NCI-H748 (cell line): ENCODE measurements around the gene RBMS3.

Experiments used
- DNase-seq: peaks from one replicate; lab custom pipeline; 2025; ENCODE audit not compliant: unreplicated experiment; lab: John Stamatoyannopoulos, UW

The RBMS3 gene

DNA sequence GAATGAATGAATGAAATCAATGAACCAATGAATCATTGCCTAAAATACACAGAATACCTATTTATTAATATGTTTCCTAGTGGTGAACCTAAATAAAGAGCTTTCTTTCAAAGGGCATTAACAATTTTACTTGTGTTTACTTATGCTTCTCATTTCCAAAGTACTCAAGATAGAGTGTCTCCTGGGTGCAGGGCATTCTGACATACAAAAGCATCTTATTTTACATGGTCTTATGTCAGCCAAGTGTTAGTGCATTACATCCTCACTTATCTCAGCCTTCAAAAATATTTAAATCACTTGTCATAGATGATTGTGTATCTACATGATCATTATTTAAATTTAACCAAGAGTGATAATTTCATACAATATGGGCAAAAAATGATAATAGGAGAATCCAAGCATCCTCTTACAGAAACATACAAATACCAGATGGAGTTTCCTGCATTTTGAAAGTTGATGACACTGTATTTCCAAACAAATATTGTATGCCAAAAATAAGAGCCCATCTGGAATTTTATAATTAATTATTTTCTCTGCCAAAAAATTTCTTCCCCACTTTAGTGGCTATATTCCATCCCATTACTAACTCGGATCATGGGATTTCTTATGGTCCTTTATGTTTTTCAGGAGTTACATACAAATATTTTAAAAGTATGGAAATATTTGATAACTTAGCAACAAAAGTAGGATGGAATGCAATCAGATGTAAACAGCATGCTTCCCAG, 279.0 kb downstream of the RBMS3 start:
- DNase-seq: no peak

- DNase-seq: no peak
These were observed 280.8 kb downstream of the RBMS3 start for GRCh38 chr3:29561651-29562149.

DNA sequence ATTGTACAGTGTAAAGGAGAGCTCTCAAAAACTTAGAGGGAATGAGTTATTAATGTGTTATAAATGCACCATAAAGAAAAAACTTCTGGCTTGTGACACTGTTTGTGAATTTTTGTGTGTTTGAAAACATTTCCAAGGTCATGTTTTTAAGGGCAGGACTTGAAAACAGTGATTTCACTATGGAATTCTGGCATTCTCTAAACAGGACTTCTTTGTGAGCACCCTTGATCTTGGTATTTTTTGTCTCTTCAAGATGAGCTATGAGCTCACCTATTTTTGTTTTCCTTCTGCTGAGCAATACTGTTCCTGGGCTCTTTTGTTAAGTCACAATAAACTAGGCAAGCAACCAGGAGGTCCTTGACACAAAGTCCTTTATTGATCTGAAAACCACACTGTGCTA, 284.4 kb downstream of the RBMS3 start:
- no peak for DNase-seq

DNA sequence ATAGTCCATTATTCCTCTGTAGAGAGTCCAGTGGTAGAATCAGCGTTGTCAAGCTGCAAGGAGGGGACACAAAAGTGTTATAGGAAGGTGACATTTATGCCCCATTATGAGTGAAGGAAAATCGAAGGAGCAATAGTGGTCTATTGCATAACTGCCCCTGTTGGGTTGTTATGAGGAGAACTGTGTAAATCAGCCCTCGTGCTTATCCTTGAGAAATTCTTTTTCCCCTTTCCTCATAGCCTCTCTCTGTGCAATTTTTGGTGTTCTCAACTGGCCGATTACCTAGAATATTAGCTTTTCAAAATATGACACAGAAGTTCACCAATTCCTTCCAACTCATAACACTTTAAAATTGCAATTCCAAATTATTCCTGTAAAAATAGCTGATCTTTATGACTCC, 286.6 kb downstream of the RBMS3 start:
- DNase-seq: no peak

DNA sequence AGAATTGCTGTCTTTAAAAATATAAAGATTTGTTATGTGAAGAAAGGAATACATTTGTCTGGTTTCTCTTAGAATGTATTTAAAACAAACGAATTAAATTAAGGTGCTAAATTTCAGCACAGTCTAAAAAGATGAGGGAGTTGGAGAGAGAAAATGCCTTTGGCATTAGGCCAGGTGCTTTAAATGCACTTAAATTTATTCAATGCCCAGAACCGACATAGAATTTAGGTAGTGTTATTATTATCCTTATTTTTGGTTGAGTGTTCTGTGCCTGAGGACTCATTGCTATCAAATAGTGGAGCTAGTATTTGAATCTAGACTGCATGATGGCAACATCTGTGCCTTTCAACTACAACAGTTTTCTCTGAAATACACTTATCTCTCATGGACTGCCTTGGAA, 287.5 kb downstream of the RBMS3 start:
- DNase-seq: no peak

GRCh38 chr3:29576181-29576580, 295.3 kb downstream of the RBMS3 start:
- DNase-seq: no peak

DNA sequence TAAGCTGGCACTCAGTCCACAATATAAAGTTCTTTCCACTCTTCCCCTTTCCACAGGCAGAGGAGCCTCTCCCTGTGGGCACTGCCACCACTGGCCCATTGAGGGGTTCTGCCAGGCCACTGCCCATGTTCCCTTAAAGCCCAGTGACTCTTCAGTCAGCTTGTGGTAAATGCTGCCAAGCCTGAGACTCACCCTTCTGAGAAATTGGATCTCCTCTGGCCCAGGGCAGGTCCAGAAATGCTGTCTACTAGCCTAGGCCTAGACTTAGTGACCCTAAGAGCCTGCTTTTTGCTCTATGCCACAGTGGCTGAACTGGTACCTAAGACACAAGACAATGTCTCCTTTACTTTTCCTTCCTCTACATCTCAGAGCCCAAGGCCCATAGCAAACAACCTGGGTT, 295.8 kb downstream of the RBMS3 start:
- no peak for DNase-seq

GRCh38 chr3:29577250-29577649, 296.4 kb downstream of the RBMS3 start:
- DNase-seq: no peak

DNA sequence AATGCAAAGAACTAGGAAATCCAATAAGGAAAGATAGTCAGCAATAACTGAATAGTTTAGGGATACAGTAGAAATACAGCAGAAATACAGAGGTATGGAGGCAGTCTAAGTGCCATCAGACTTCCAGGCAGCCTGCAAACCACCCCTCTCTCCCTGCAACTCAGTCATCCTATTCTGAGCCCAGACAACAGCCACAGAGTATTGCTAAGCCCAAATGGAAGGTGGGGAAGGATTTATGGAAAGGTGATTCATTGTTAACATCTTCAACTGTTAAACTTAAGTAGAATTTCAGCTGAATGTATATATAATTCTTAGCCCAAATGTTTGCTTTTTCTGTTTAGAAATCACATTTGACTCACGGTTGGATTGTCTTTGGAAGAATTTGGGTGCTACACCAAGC, 300.4 kb downstream of the RBMS3 start:
- no peak for DNase-seq

GRCh38 chr3:29582273-29582672, 301.4 kb downstream of the RBMS3 start:
- no peak for DNase-seq

GRCh38 chr3:29583861-29584260, 303.0 kb downstream of the RBMS3 start:
- no peak for DNase-seq

DNA sequence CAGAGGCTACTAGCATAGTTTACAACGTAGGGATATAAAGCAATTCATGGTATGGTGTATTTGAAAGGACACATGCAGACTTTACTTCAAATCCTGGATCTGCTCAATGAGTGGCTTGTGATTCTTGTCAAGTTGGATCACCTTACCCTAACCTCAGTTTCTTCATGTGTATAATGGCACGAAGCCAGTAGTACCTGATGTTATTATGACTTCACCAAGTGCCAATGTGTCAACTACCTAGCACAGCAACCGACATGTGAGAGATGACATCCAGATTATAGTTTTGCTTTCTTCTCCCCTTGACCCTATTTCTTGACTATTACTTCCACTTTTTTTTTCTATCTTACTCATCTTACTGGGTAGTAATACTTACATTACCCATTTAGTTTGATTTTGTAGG, 304.5 kb downstream of the RBMS3 start:
- no peak for DNase-seq

- no peak for DNase-seq
These were observed 306.5 kb downstream of the RBMS3 start for GRCh38 chr3:29587340-29587739.

DNA sequence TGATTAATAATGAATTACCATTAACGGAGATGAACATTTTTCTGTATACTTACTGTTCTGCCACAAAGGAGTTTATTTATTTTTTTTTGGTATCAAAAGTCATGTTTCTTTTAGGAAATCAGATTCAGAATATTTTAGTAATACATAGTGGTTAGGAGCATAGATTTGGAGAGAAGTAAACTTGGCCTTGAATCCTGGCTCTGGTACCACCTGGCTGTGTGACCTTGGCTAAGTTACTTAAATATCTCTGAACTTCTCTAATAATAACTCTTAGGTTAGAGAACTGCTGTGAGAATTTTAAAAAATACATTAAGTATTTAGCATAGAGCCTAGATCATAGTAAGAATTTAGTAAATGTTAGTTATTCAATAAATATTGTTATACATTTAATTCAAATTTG, 309.1 kb downstream of the RBMS3 start:
- no peak for DNase-seq

GRCh38 chr3:29590461-29590860, 309.6 kb downstream of the RBMS3 start:
- no peak for DNase-seq

GRCh38 chr3:29591579-29591978, 310.7 kb downstream of the RBMS3 start:
- DNase-seq: no peak

DNA sequence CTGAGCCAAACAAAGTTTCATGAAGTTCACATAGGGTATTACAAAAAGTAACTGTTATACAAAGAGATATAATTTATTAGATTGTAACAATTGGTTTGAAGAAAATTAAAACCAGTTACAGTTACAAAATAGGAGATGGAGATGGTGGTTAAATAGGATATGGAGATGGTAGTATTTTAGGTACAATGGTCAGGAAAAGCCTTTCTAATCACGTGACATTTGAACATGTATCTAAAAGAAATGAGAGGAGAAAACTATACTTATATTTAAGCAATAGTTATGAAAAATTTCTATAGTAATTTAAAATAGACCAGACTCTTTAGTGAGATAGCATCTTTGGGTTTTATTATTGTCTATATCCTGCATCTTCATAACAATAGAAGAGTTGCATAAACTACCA, 312.9 kb downstream of the RBMS3 start:
- no peak for DNase-seq

- no peak for DNase-seq
These were observed 313.4 kb downstream of the RBMS3 start for GRCh38 chr3:29594261-29594660.

GRCh38 chr3:29597376-29598008, 316.6 kb downstream of the RBMS3 start:
- no peak for DNase-seq

DNA sequence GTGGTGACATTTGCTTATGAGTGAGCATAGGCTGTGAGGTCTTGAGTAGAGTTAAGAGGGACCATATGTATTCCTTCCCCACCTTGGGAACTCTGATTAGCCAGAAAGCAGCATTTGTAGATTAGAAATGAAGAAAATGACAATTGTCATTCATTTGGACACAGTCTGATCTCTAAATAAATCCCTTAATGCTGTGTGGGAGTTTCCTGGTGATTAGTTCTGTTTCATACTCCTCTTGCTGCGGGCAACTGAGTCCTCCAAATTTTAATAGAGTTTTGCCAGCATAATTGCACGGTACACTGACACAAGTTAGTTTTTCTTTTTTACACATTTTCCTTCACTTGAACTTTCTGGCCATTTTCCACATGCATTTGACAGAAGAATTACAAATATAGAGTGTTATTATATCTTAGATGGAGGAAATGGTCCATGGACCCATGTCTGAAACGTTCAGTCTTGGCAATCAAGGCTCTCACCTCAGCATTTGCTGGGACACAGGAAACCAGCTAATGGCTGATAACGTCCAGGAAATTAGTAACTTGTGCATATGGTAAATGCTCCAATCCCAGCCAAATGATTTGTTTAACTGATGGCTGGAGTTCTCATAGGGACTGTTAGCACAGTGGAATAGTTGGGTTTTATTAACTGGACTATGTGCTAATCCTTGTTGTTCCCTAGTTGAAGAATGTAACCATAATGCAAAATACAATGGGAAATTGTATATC, 321.2 kb downstream of the RBMS3 start:
- DNase-seq: no peak

DNA sequence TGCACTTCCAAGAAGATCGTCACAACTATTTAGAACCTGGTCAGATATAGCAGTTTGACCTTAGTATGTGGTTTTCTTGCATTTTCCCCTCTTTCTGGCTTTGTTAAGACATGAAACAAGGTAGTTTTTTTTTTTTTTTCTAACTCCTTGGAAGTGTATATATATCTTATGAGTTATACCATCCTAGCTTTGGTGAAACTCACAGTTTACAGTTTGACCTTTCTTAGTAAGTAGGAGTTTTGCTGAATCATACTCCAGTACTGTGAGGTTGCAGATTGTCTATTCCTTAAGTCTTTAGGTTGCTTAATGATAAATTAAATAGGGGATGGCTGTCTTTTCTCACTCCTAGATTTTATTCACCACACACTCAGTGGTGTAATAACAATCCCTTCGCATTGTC, 325.0 kb downstream of the RBMS3 start:
- DNase-seq: no peak

DNA sequence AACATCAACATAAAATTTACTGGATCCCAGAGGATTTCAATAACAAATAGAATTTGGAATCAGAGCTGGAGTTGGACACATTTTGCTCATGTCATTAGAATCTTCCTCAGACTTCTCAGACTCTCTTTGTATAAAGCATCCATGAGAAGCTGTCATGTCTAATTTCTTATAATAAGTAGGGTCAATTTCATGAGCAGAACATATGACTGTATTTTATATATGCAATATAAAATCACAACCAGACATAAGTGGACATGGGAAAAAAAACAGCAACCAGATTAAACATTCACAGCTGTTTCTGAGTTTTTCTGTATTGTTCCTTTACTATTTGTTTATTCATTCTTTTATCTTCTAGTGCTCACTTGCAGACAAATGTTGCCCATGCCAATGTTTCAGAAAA, 325.5 kb downstream of the RBMS3 start:
- no peak for DNase-seq
